ENCODE measurements around the gene RORC. TPM values are rescaled to one million over a fixed set of nuclear protein-coding genes. Genes with fewer than 3 reads are reported as not detected.
A peak's percentile ranks its signal among the peaks of the same experiment; 100 is the strongest.

Gene RORC
- polyA plus RNA-seq, 1 of the 3 experiments (the other 2 are of a cell fraction), result not detected

DNA sequence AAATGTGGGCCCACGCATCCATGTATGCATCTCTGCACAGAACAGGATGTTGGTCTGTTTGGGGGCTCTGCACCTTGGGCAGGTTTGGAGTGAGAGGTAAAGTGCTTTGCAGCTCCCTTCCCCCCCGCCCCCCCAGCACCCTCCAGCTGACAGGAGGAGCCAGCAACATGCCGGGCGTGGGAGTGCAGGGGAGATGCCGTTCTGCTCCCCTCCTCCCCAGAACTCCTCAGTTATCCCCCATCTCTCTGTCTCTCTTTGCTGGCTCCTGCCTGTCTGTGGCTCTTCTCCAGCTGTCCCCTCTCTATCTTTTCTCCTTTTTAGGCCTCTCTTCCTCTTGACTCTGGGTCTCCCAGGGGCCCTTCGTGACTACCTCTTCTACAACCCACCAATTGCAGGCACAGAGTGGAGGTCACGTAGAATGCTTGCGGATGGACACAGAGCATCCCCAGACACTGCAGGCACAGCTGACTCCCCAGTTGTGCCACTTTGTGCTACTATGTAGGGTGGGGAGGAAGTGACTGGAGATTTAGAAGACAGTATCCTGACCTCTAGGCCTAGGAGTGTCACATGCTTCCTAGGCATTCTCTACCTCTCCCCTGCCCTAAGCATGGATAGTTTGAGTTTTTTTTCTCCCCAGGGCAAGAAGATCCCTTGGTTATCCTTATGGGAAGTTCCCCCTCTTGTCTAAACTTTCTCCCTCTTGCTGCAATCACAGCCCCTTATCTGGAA, 1.7 kb upstream of the RORC start:
- 77% methylated on average over 8 of the region's 8 CpGs for WGBS (ENCODE audit: low lambda C conversion rate)
- no peaks in the 10 kb centered on the region for H3K9me3 ChIP-seq
- POLR2A ChIA-PET, result interaction anchor here (1.8 kb wide), 1 partner anchor 11 kb away, joined by 6 read pairs; no protein-coding TSS in a partner anchor

DNA sequence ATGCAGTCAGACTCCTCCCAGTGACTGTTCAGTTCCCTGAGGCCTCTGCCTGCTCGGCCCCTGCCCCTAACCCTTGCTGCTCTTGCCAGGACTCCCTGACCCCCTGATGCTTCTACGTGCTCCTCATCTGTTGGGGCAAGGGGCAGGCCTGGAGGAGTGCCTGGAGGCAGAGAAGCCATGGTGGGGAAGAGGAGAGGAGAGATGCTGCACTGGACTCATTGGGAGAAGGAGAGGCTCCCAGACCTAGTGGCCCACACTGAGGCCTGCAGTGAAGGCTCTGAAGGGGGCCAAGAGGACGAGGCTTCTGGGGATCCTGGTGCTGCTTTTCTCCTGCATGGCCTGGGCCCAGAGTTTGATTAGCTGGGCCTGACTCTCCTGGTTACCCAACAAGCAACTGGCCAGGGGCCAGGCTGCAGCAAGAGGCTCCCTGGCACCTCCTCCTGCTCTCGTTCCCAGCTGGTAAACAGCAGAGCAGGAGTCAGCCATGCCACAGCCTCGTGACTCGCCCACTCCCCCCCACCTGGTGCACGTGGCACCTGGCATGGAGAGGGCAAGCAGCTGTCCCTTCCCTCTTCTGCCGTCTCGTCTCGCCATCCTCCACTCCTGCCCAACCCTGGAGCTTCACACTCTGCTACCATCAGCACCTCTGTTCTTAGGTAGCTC, 847 bp upstream of the RORC start:
- Histone ChIP-seq H3K9me3 (no peaks in the 10 kb centered on the region), H2AFZ (ENCODE audit: low read depth) (no peak overlapping the region), H3K4me2 (no peak overlapping the region), H3K4me1 (ENCODE audit: control insufficient read depth in 1 of 2, insufficient read depth in 2 of 2, low read depth in 1 of 2, low read length in 1 of 2) (peaks cover 0 to 39% of the 10 kb centered on the region in 2 experiments; a peak in 1 of 4 replicates), H3K9ac (no peak overlapping the region), H3K36me3 (replicated peaks in 1 of 2; ENCODE audit: control insufficient read depth in 1 of 2, insufficient read depth in 2 of 2, low read length in 1 of 2) (no peaks in the 10 kb centered on the region), H3K27me3 (ENCODE audit: insufficient read depth) (no peaks in the 10 kb centered on the region), H3K9me2 (no peaks in the 10 kb centered on the region), H4K20me1 (ENCODE audit: insufficient read depth) (no peaks in the 10 kb centered on the region), H3F3A (replicated peaks; ENCODE audit: insufficient read depth) (no peaks in the 10 kb centered on the region), H3K27ac (ENCODE audit: low read depth in 2 of 2, low read length in 1 of 2) (peak overlapping the region in 1 of 2 experiments; percentile 45; a peak in 1 of 4 replicates), H3K79me2 (ENCODE audit: insufficient read depth) (no peaks in the 10 kb centered on the region), H3K4me3 (ENCODE audit: low read depth in 2 of 2, low read length in 1 of 2) (no peak overlapping the region)
- TF ChIP-seq MXI1 (IDR thresholded peaks at IDR 0.05; ENCODE audit: low read depth, low read length) (peak; percentile 55; the same call in 1 of the 2 replicates), EP300 (IDR thresholded peaks at IDR 0.05; ENCODE audit: borderline replicate concordance in 1 of 2, low read depth in 1 of 2, low read length in 1 of 2) (no peak)
- TF ChIP-seq, protein P1, sequence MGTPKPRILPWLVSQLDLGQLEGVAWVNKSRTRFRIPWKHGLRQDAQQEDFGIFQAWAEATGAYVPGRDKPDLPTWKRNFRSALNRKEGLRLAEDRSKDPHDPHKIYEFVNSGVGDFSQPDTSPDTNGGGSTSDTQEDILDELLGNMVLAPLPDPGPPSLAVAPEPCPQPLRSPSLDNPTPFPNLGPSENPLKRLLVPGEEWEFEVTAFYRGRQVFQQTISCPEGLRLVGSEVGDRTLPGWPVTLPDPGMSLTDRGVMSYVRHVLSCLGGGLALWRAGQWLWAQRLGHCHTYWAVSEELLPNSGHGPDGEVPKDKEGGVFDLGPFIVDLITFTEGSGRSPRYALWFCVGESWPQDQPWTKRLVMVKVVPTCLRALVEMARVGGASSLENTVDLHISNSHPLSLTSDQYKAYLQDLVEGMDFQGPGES (IDR thresholded peaks at IDR 0.05; ENCODE audit: low read depth, low read length), result no peak
- TF ChIP-seq, protein P2, sequence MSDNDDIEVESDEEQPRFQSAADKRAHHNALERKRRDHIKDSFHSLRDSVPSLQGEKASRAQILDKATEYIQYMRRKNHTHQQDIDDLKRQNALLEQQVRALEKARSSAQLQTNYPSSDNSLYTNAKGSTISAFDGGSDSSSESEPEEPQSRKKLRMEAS (IDR thresholded peaks at IDR 0.05; ENCODE audit: low read depth), result peak; percentile 67
- ChIA-PET POLR2A (interaction anchor here (1.8 kb wide), 1 partner anchor 10 kb away, joined by 6 read pairs; no protein-coding TSS in a partner anchor), CTCF (interaction anchor here (0.7 to 1.3 kb wide), 5 partner anchors 11 to 299 kb away, joined by 3 to 6 read pairs (median 4); partner anchors contain the start of gene CELF3)
- WGBS (ENCODE audit: low lambda C conversion rate), result 38% methylated on average over 8 of the region's 10 CpGs
- peak; percentile 57 for DNase-seq

More for the DNA sequence above, 1.7 kb upstream of the RORC start:
- no peak overlapping the region for H3K4me2 ChIP-seq
- no peak overlapping the region for H3K4me3 ChIP-seq (ENCODE audit: low read depth in 2 of 2, low read length in 1 of 2)
- H3K27me3 ChIP-seq (ENCODE audit: insufficient read depth), result no peaks in the 10 kb centered on the region
- no peak overlapping the region for H3K9ac ChIP-seq
- no peaks in the 10 kb centered on the region for H4K20me1 ChIP-seq (ENCODE audit: insufficient read depth)
- no peak for DNase-seq
- no peaks in the 10 kb centered on the region for H3K79me2 ChIP-seq (ENCODE audit: insufficient read depth)
- H3K27ac ChIP-seq (ENCODE audit: low read depth in 2 of 2, low read length in 1 of 2), result no peak overlapping the region; a peak in 1 of 4 replicates
- TF ChIP-seq TEAD4 (IDR thresholded peaks at IDR 0.05; ENCODE audit: borderline replicate concordance, insufficient read depth) (no peak), NRF1 (IDR thresholded peaks at IDR 0.05; ENCODE audit: low read depth, low read length) (no peak), RFX5 (IDR thresholded peaks at IDR 0.05; ENCODE audit: low read length) (no peak)
- TF ChIP-seq, protein P3, sequence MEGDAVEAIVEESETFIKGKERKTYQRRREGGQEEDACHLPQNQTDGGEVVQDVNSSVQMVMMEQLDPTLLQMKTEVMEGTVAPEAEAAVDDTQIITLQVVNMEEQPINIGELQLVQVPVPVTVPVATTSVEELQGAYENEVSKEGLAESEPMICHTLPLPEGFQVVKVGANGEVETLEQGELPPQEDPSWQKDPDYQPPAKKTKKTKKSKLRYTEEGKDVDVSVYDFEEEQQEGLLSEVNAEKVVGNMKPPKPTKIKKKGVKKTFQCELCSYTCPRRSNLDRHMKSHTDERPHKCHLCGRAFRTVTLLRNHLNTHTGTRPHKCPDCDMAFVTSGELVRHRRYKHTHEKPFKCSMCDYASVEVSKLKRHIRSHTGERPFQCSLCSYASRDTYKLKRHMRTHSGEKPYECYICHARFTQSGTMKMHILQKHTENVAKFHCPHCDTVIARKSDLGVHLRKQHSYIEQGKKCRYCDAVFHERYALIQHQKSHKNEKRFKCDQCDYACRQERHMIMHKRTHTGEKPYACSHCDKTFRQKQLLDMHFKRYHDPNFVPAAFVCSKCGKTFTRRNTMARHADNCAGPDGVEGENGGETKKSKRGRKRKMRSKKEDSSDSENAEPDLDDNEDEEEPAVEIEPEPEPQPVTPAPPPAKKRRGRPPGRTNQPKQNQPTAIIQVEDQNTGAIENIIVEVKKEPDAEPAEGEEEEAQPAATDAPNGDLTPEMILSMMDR (IDR thresholded peaks at IDR 0.05), result no peak
- TF ChIP-seq, protein P4, sequence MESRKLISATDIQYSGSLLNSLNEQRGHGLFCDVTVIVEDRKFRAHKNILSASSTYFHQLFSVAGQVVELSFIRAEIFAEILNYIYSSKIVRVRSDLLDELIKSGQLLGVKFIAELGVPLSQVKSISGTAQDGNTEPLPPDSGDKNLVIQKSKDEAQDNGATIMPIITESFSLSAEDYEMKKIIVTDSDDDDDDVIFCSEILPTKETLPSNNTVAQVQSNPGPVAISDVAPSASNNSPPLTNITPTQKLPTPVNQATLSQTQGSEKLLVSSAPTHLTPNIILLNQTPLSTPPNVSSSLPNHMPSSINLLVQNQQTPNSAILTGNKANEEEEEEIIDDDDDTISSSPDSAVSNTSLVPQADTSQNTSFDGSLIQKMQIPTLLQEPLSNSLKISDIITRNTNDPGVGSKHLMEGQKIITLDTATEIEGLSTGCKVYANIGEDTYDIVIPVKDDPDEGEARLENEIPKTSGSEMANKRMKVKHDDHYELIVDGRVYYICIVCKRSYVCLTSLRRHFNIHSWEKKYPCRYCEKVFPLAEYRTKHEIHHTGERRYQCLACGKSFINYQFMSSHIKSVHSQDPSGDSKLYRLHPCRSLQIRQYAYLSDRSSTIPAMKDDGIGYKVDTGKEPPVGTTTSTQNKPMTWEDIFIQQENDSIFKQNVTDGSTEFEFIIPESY (IDR thresholded peaks at IDR 0.05; ENCODE audit: borderline replicate concordance, low read depth), result no peak
- CTCF ChIA-PET, result interaction anchor here (0.7 to 2.5 kb wide), 5 partner anchors 12 to 239 kb away, joined by 3 to 14 read pairs (median 4); partner anchors contain the start of gene CELF3
- H3F3A ChIP-seq (replicated peaks; ENCODE audit: insufficient read depth), result no peaks in the 10 kb centered on the region
- H2AFZ ChIP-seq (ENCODE audit: low read depth), result no peak overlapping the region
- H3K36me3 ChIP-seq (replicated peaks in 1 of 2; ENCODE audit: control insufficient read depth in 1 of 2, insufficient read depth in 2 of 2, low read length in 1 of 2), result no peaks in the 10 kb centered on the region
- H3K4me1 ChIP-seq (ENCODE audit: control insufficient read depth in 1 of 2, insufficient read depth in 2 of 2, low read depth in 1 of 2, low read length in 1 of 2), result peaks cover 0 to 34% of the 10 kb centered on the region in 2 experiments; a peak in 1 of 4 replicates
- H3K9me2 ChIP-seq, result no peaks in the 10 kb centered on the region

Measured in SK-N-SH (cell line).